GM23338 (cell line): ENCODE measurements around the gene CRK. TPM values are rescaled to one million over a fixed set of nuclear protein-coding genes. Genes with fewer than 3 reads are reported as not detected.

Experiments used
- ATAC-seq: fragments of 200-7000 bp; cut with Tn5 transposase; 3 replicates; pipeline ENCODE4 v1.9.1; 2020
- DNase-seq: peaks from one replicate; pipeline ENCODE4 v3.0.0-alpha.2; 2015; ENCODE audit warnings: low spot score
- H2AFZ ChIP-seq: fragments of 200-600 bp; sonication (generic); 2 replicates; pipeline ENCODE4 v1.8.0; 2016; ENCODE audit warnings: antibody characterized with exemption, mild to moderate bottlenecking, moderate library complexity
- H3F3A ChIP-seq: fragments of 200-600 bp; sonication (generic); replicated peaks from 2 replicates; pipeline ENCODE4 v1.8.0; 2017; ENCODE audit warnings: antibody characterized with exemption, mixed run types, low read depth
- H3K27ac ChIP-seq: fragments of 200-600 bp; sonication (generic); 2 replicates; pipeline ENCODE4 v1.6.1; 2016; ENCODE audit warnings: low read depth
- H3K27me3 ChIP-seq: fragments of 200-600 bp; sonication (generic); 2 replicates; pipeline ENCODE4 v1.8.0; 2016; ENCODE audit warnings: mild to moderate bottlenecking, mixed run types, moderate library complexity; ENCODE audit not compliant: insufficient read depth
- H3K36me3 ChIP-seq: fragments of 200-600 bp; sonication (generic); 2 replicates; pipeline ENCODE4 v1.8.0; 2016; ENCODE audit warnings: mild to moderate bottlenecking; ENCODE audit not compliant: insufficient read depth
- H3K4me1 ChIP-seq: fragments of 200-600 bp; sonication (generic); 2 replicates; pipeline ENCODE4 v1.8.0; 2016; ENCODE audit warnings: mild to moderate bottlenecking, moderate library complexity; ENCODE audit not compliant: insufficient read depth
- H3K4me2 ChIP-seq: fragments of 200-600 bp; sonication (generic); 2 replicates; pipeline ENCODE4 v1.7.1; 2017; ENCODE audit warnings: mixed run types
- H3K4me3 ChIP-seq: fragments of 200-600 bp; sonication (generic); 2 replicates; pipeline ENCODE4 v1.6.1; 2016; ENCODE audit warnings: mixed run types
- H3K79me2 ChIP-seq: fragments of 200-600 bp; sonication (generic); replicated peaks from 2 replicates; pipeline ENCODE4 v1.8.0; 2017; ENCODE audit warnings: mild to moderate bottlenecking; ENCODE audit not compliant: insufficient read depth
- H3K9me2 ChIP-seq: fragments of 200-600 bp; sonication (generic); 2 replicates; pipeline ENCODE4 v1.8.0; 2017; ENCODE audit not compliant: insufficient read depth
- H4K20me1 ChIP-seq: fragments of 200-600 bp; sonication (generic); replicated peaks from 2 replicates; pipeline ENCODE4 v1.8.0; 2017; ENCODE audit warnings: mild to moderate bottlenecking; ENCODE audit not compliant: insufficient read depth
- H3K27ac Mint-ChIP-seq: 2 replicates; pipeline ENCODE4 v1.8.0; 2020; ENCODE audit warnings: inconsistent platforms, mild to moderate bottlenecking, moderate library complexity, mixed read lengths
- H3K27me3 Mint-ChIP-seq: 3 replicates; pipeline ENCODE4 v1.8.0; 2022; ENCODE audit warnings: low read depth, mild to moderate bottlenecking, moderate library complexity, mixed read lengths, inconsistent platforms; ENCODE audit not compliant: insufficient read depth, poor library complexity
- H3K36me3 Mint-ChIP-seq: 3 replicates; pipeline ENCODE4 v1.8.0; 2021; ENCODE audit warnings: low read depth, mild to moderate bottlenecking, inconsistent platforms, moderate library complexity, mixed read lengths
- H3K4me1 Mint-ChIP-seq: 3 replicates; pipeline ENCODE4 v1.8.0; 2020; ENCODE audit warnings: mild to moderate bottlenecking, inconsistent platforms, mixed read lengths
- H3K4me3 Mint-ChIP-seq: 3 replicates; pipeline ENCODE4 v1.8.0; 2021; ENCODE audit warnings: moderate library complexity, mild to moderate bottlenecking, inconsistent platforms, mixed read lengths
- H3K9me3 Mint-ChIP-seq: 3 replicates; pipeline ENCODE4 v1.8.0; 2020; ENCODE audit warnings: moderate library complexity, mild to moderate bottlenecking, inconsistent platforms, mixed read lengths
- CREB1 ChIP-seq: fragments of 250-450 bp; sonication (Bioruptor Pico); IDR thresholded peaks from 2 replicates; pipeline ENCODE4 v1.5.0; 2020; ENCODE audit warnings: low read depth, mild to moderate bottlenecking, moderate library complexity
- EZH2 ChIP-seq: fragments of 200-600 bp; sonication (generic); IDR thresholded peaks from one replicate; pipeline ENCODE4 v1.8.0; 2017; ENCODE audit warnings: antibody characterized with exemption, mild to moderate bottlenecking, low read depth; ENCODE audit not compliant: unreplicated experiment
- EZH2phosphoT487 ChIP-seq: fragments of 200-600 bp; sonication (generic); IDR thresholded peaks from one replicate; pipeline ENCODE4 v1.8.1; 2018; ENCODE audit warnings: antibody characterized with exemption; ENCODE audit not compliant: unreplicated experiment
- POLR2AphosphoS5 ChIP-seq: IDR thresholded peaks from 2 replicates; pipeline ENCODE4 v1.6.1; 2016; ENCODE audit warnings: antibody characterized with exemption, low read depth
- polyA plus RNA-seq: library from polyadenylated mRNA; unstranded; fragments of >200 nt; fragmentation: Nextera tagmentation; extraction: Ambion mirVana; gene quantifications from 2 replicates; pipeline ENCODE4 v1.2.1, GENCODE V29; 2016
- total RNA-seq: library from RNA; depleted of rRNA; stranded (reverse); fragments of >200 nt; shearing (Covaris generic); gene quantifications from 2 replicates; pipeline ENCODE4 v1.2.3, GENCODE V29; 2014

The CRK gene
- total and polyA plus RNA-seq, 2 experiments from 2014 or later: 32.6 to 59.8 TPM

- DNase-seq (peak; percentile 72), ATAC-seq (peak; percentile 34)
- H3K27ac Mint-ChIP-seq: no peak within 1 kb of the TSS
- peak within 1 kb of the TSS; percentile 89 for H3K4me3 Mint-ChIP-seq
- H3K4me2 ChIP-seq: peak within 1 kb of the TSS; percentile 96
- no peaks in the 10 kb centered on the region for H3K9me2 ChIP-seq
- peaks cover 26% of the 10 kb centered on the region for H3K4me1 Mint-ChIP-seq
- H3K27ac ChIP-seq: no peak within 1 kb of the TSS
- peaks cover 28% of the 10 kb centered on the region for H3K27me3 ChIP-seq
- peaks cover 27% of the 10 kb centered on the region for H3K27me3 Mint-ChIP-seq
- H3F3A ChIP-seq: peaks cover 25% of the 10 kb centered on the region; the same call in 1 of the 2 replicates
- H3K4me1 ChIP-seq: peaks cover 12% of the 10 kb centered on the region
- TF ChIP-seq POLR2AphosphoS5: peak; percentile 76
- TF ChIP-seq EZH2phosphoT487: no peak
- peaks cover 8% of the 10 kb centered on the region; the same call in 1 of the 2 replicates for H3K79me2 ChIP-seq
- H4K20me1 ChIP-seq: no peaks in the 10 kb centered on the region; the same call in 1 of the 2 replicates
- peak within 1 kb of the TSS; percentile 84 for H3K4me3 ChIP-seq
- peak within 1 kb of the TSS; percentile 80 for H2AFZ ChIP-seq
- no peaks in the 10 kb centered on the region for H3K36me3 Mint-ChIP-seq
- no peaks in the 10 kb centered on the region; the same call in 2 of the 3 replicates for H3K9me3 Mint-ChIP-seq
- H3K36me3 ChIP-seq: no peaks in the 10 kb centered on the region
Measured at GRCh38 chr17:1492249-1493206, 36.5 kb upstream of the CRK start, which contains the start of gene MYO1C. TSS of gene MYO1C (minus strand) at chr17:1492686. CDS start at chr17:1492487, 199 bp downstream.

- DNase-seq (peak; percentile 44), ATAC-seq (peak; percentile 7)
- Histone ChIP-seq H3K27me3 (peaks cover 37% of the 10 kb centered on the region), H3K4me2 (peak overlapping the region; percentile 96), H3K4me3 (peak overlapping the region; percentile 90), H4K20me1 (no peaks in the 10 kb centered on the region; the same call in 1 of the 2 replicates), H3K9me2 (no peaks in the 10 kb centered on the region), H3K27ac (no peak overlapping the region), H3K79me2 (peaks cover 8% of the 10 kb centered on the region; the same call in 1 of the 2 replicates), H3K36me3 (no peaks in the 10 kb centered on the region), H3K4me1 (peaks cover 12% of the 10 kb centered on the region), H2AFZ (peak overlapping the region; percentile 80), H3F3A (peaks cover 29% of the 10 kb centered on the region)
- Mint-ChIP-seq H3K36me3 (no peaks in the 10 kb centered on the region), H3K4me3 (peak overlapping the region; percentile 89), H3K4me1 (peaks cover 30% of the 10 kb centered on the region), H3K9me3 (no peaks in the 10 kb centered on the region; the same call in 1 of the 3 replicates), H3K27ac (no peak overlapping the region), H3K27me3 (peaks cover 33% of the 10 kb centered on the region)
- TF ChIP-seq EZH2: peak; percentile 48
- TF ChIP-seq CREB1: no peak
Measured at GRCh38 chr17:1491443-1492248, 35.6 kb upstream of the CRK start.

- Mint-ChIP-seq H3K27me3 (peaks cover 39% of the 10 kb centered on the region), H3K9me3 (no peaks in the 10 kb centered on the region; the same call in 1 of the 3 replicates), H3K27ac (no peak overlapping the region), H3K4me1 (peaks cover 30% of the 10 kb centered on the region), H3K36me3 (no peaks in the 10 kb centered on the region), H3K4me3 (peak overlapping the region; percentile 83)
- Histone ChIP-seq H3K4me3 (peak overlapping the region; percentile 90), H3K27ac (no peak overlapping the region), H3K79me2 (peaks cover 8% of the 10 kb centered on the region; the same call in 1 of the 2 replicates), H3K4me1 (peaks cover 12% of the 10 kb centered on the region), H4K20me1 (no peaks in the 10 kb centered on the region; the same call in 1 of the 2 replicates), H3K36me3 (no peaks in the 10 kb centered on the region), H3K9me2 (no peaks in the 10 kb centered on the region), H3K27me3 (peaks cover 45% of the 10 kb centered on the region), H3K4me2 (peak overlapping the region; percentile 89), H2AFZ (peak overlapping the region; percentile 89; the same call in 1 of the 2 replicates), H3F3A (peaks cover 30% of the 10 kb centered on the region)
- no peak for TF ChIP-seq EZH2phosphoT487
- TF ChIP-seq POLR2AphosphoS5: peak; percentile 64; the same call in 1 of the 2 replicates
- DNase-seq (peak; percentile 80), ATAC-seq (peak; percentile 42)
Measured at GRCh38 chr17:1490643-1491442, 34.8 kb upstream of the CRK start.
